ENCODE data around the gene COPS3. TPM values are rescaled to one million over a fixed set of nuclear protein-coding genes. Genes with fewer than 3 reads are reported as not detected.

Gene COPS3
- total and polyA plus RNA-seq, 2 of the 8 experiments (the other 6 are each of a cell fraction or from before 2014, with no cell fraction given), result 82.9 to 110 TPM

GRCh38 chr17:17231621-17232302, 49.3 kb downstream of the COPS3 start:
- Histone ChIP-seq H3K27me3 (replicated peaks in 1 of 4; ENCODE audit: control insufficient read depth in 3 of 4, extremely low read depth in 1 of 4, insufficient read depth in 3 of 4, low read length in 3 of 4) (no peaks in the 10 kb centered on the region), H2AFZ (ENCODE audit: low read length) (no peak overlapping the region), H3K4me2 (ENCODE audit: insufficient read depth in 1 of 2, low read depth in 2 of 2, low read length in 2 of 2) (no peak overlapping the region), H2BK120ac (replicated peaks; ENCODE audit: low read depth, low read length) (no peak overlapping the region), H3K79me1 (ENCODE audit: low read depth, low read length) (peaks cover 16% of the 10 kb centered on the region), H4K91ac (replicated peaks; ENCODE audit: insufficient read length, low read length) (no peak overlapping the region), H3K14ac (ENCODE audit: insufficient read length) (no peak overlapping the region), H2BK12ac (ENCODE audit: low read depth, low read length) (no peak overlapping the region), H3K79me2 (ENCODE audit: control insufficient read depth in 1 of 2, insufficient read depth in 2 of 2, low read length in 2 of 2) (peaks cover 7 to 33% of the 10 kb centered on the region in 2 experiments; a peak in 3 of 4 replicates), H4K8ac (ENCODE audit: extremely low read depth, insufficient read depth, low read length) (no peak overlapping the region; the same call in 1 of the 2 replicates), H3K18ac (ENCODE audit: extremely low read depth, low read length) (no peak overlapping the region), H3K56ac (replicated peaks; ENCODE audit: insufficient read length, low read depth, low read length) (no peak overlapping the region), H3K36me3 (ENCODE audit: control insufficient read depth in 2 of 4, insufficient read depth in 4 of 4, low read length in 3 of 4) (peaks cover 11 to 51% (median 37%) of the 10 kb centered on the region in 4 experiments; a peak in 6 of 8 replicates), H3K27ac (ENCODE audit: low read depth, low read length) (no peak overlapping the region), H2BK5ac (ENCODE audit: low read depth, low read length) (no peak overlapping the region), H3K9me3 (ENCODE audit: insufficient read depth in 2 of 2, low read depth in 1 of 2, low read length in 1 of 2) (no peaks in the 10 kb centered on the region), H4K20me1 (replicated peaks in 1 of 2; ENCODE audit: control insufficient read depth in 1 of 2, insufficient read depth in 2 of 2, low read length in 2 of 2) (peaks cover 17 to 23% of the 10 kb centered on the region in 2 experiments), H3K9ac (replicated peaks in 1 of 4; ENCODE audit: extremely low read depth in 1 of 4, low read depth in 3 of 4, low read length in 3 of 4) (no peak overlapping the region), H3K4me1 (replicated peaks in 1 of 4; ENCODE audit: control insufficient read depth in 3 of 4, insufficient read depth in 4 of 4, low read length in 3 of 4) (peaks cover 2 to 10% (median 5%) of the 10 kb centered on the region in 4 experiments; a peak in 5 of 7 replicates), H2AK5ac (ENCODE audit: low read depth, low read length) (no peak overlapping the region), H2BK20ac (ENCODE audit: low read length) (no peak overlapping the region), H3K4ac (replicated peaks; ENCODE audit: insufficient read length, low read depth, low read length) (no peak overlapping the region), H3K23me2 (ENCODE audit: low read depth, low read length) (peaks cover 7% of the 10 kb centered on the region), H3K4me3 (ENCODE audit: extremely low read depth in 1 of 4, insufficient read depth in 2 of 4, low read depth in 3 of 4, low read length in 4 of 4) (no peak overlapping the region), H4K5ac (ENCODE audit: insufficient read length, low read depth, low read length) (no peak overlapping the region), H3K23ac (ENCODE audit: insufficient read length) (no peak overlapping the region), H2BK15ac (ENCODE audit: low read length) (no peak overlapping the region)
- POLR2A ChIA-PET (ENCODE audit: partially characterized antibody), result no interaction called here
- CTCF ChIA-PET (ENCODE audit: partially characterized antibody), result interaction anchor here (1.3 kb wide), 1 partner anchor 11 kb away, joined by 3 read pairs; no protein-coding TSS in a partner anchor
- no peak for FAIRE-seq
- DNase-seq (ENCODE audit: low read depth in 1 of 2, low spot score in 2 of 2), result no peak
- WGBS, 2 experiments (ENCODE audit: extremely low coverage in 1 of 2, insufficient coverage in 1 of 2, insufficient read length in 1 of 2, insufficient replicate concordance in 2 of 2, low coverage in 1 of 2, low lambda C conversion rate in 2 of 2, missing lambda C conversion rate in 1 of 2), result 93% methylated on average over 16 of the region's 16 CpGs; no CpG with 5 or more reads in 1 of the 2 experiments
- TF ChIP-seq ZNF274 (IDR thresholded peaks at IDR 0.05; ENCODE audit: borderline replicate concordance, extremely low read depth, low read length), result no peak
- TF ChIP-seq GTF2F1 (IDR thresholded peaks at IDR 0.05; ENCODE audit: borderline replicate concordance, low read depth, low read length), result no peak
- no peak for TF ChIP-seq BCL11A (IDR thresholded peaks at IDR 0.05; ENCODE audit: low read depth in 2 of 2, low read length in 2 of 2)
- no peak for TF ChIP-seq USF2 (IDR thresholded peaks at IDR 0.05; ENCODE audit: low read length)
- no peak for TF ChIP-seq CHD2 (IDR thresholded peaks at IDR 0.05; ENCODE audit: low read length)
- TF ChIP-seq CTCF (IDR thresholded peaks at IDR 0.05; ENCODE audit: control extremely low read depth in 1 of 3, insufficient read depth in 1 of 3, low read depth in 1 of 3, low read length in 3 of 3), result no peak
- TF ChIP-seq SIX5 (IDR thresholded peaks at IDR 0.05; ENCODE audit: low read depth, low read length), result no peak
